ENCODE results near the gene PDE11A. TPM values are rescaled to one million over a fixed set of nuclear protein-coding genes. Genes with fewer than 3 reads are reported as not detected.
A peak's percentile ranks its signal among the peaks of the same experiment; 100 is the strongest.

PDE11A gene
- total RNA-seq, 1 donor from 2014 or later = 1.2 TPM

GRCh38 chr2:178111743-178112142, 39.2 kb upstream of the PDE11A start:
- H3K4me3 ChIP-seq (ENCODE audit: low read depth, low read length) = no peak overlapping the region
- DNase-seq (ENCODE audit: low read depth) = no peak
- no peak for TF ChIP-seq CTCF (conservative IDR thresholded peaks at IDR 0.05; ENCODE audit: low read depth, low read length)

- TF ChIP-seq CTCF (conservative IDR thresholded peaks at IDR 0.05; ENCODE audit: low read depth, low read length) = no peak
- H3K4me3 ChIP-seq (ENCODE audit: low read depth, low read length) = no peak overlapping the region
- no peak for DNase-seq (ENCODE audit: low read depth)
Observed at GRCh38 chr2:178110681-178111080, 38.1 kb upstream of the PDE11A start.

- peak; percentile 62 for TF ChIP-seq CTCF (conservative IDR thresholded peaks at IDR 0.05; ENCODE audit: low read depth, low read length)
- DNase-seq (ENCODE audit: low read depth) = no peak
- no peak overlapping the region for H3K4me3 ChIP-seq (ENCODE audit: low read depth, low read length)
Observed at GRCh38 chr2:178109813-178110212, 37.2 kb upstream of the PDE11A start.

- no peak overlapping the region for H3K4me3 ChIP-seq (ENCODE audit: low read depth, low read length)
- no peak for DNase-seq (ENCODE audit: low read depth)
- TF ChIP-seq CTCF (conservative IDR thresholded peaks at IDR 0.05; ENCODE audit: low read depth, low read length) = no peak
Observed at GRCh38 chr2:178108176-178108575, 35.6 kb upstream of the PDE11A start.

GRCh38 chr2:178106053-178106452, 33.5 kb upstream of the PDE11A start:
- no peak for DNase-seq (ENCODE audit: low read depth)
- no peak for TF ChIP-seq CTCF (conservative IDR thresholded peaks at IDR 0.05; ENCODE audit: low read depth, low read length)

GRCh38 chr2:178105566-178105965, 33.0 kb upstream of the PDE11A start:
- no peak for TF ChIP-seq CTCF (conservative IDR thresholded peaks at IDR 0.05; ENCODE audit: low read depth, low read length)
- DNase-seq (ENCODE audit: low read depth) = no peak
- no peak overlapping the region for H3K4me3 ChIP-seq (ENCODE audit: low read depth, low read length)

More at GRCh38 chr2:178106053-178106452, 33.5 kb upstream of the PDE11A start:
- no peak overlapping the region for H3K4me3 ChIP-seq (ENCODE audit: low read depth, low read length)

- no peak overlapping the region for H3K4me3 ChIP-seq (ENCODE audit: low read depth, low read length)
- TF ChIP-seq CTCF (conservative IDR thresholded peaks at IDR 0.05; ENCODE audit: low read depth, low read length) = no peak
- peak; percentile 64 for DNase-seq (ENCODE audit: low read depth)
Observed at GRCh38 chr2:178101321-178102079, 28.9 kb upstream of the PDE11A start.

All from epithelial cell of proximal tubule (primary cell).